K562 (cell line): ENCODE data around the gene C16orf92.

Experiments used
- CBX3 ChIP-seq, 2 experiments: IDR thresholded peaks; 1 replicate in 1 of 2; 2 replicates in 1 of 2; pipeline ENCODE4 v1.6.1; 2012; ENCODE audit warnings: inconsistent platforms in 2 of 2, low read length in 2 of 2, borderline replicate concordance in 1 of 2, control low read depth in 1 of 2
- CBX5 ChIP-seq: IDR thresholded peaks from 2 replicates; pipeline ENCODE4 v1.6.1; 2014; ENCODE audit warnings: low read depth, borderline replicate concordance
- EZH2 ChIP-seq: IDR thresholded peaks from 2 replicates; pipeline ENCODE4 v1.6.1; 2012; ENCODE audit warnings: low read depth, mild to moderate bottlenecking, inconsistent platforms, low read length, borderline replicate concordance
- JUND ChIP-seq, 2 experiments: IDR thresholded peaks; 2 replicates in 1 of 2; 3 replicates in 1 of 2; pipeline ENCODE4 v1.6.1; 2011; ENCODE audit warnings: borderline replicate concordance in 2 of 2, low read depth in 2 of 2, low read length in 2 of 2, improper control_type of control experiment in 1 of 2, missing biosample characterization in 1 of 2, missing genetic modification characterization in 1 of 2, missing genetic modification reagents in 1 of 2
- POLR2A ChIP-seq: fragments of 450-650 bp; conservative IDR thresholded peaks from 2 replicates; pipeline ENCODE4 v1.6.1; 2016
- POLR2AphosphoS5 ChIP-seq: IDR thresholded peaks from 2 replicates; pipeline ENCODE4 v1.6.1; 2011; ENCODE audit warnings: mild to moderate bottlenecking, low read depth, low read length, moderate library complexity; ENCODE audit not compliant: control insufficient read depth, insufficient read depth
- SNIP1 ChIP-seq: fragments of 450-650 bp; IDR thresholded peaks from 2 replicates; pipeline ENCODE4 v1.7.1; 2017; ENCODE audit warnings: low read depth, mild to moderate bottlenecking
- TAL1 ChIP-seq: fragments of 450-650 bp; IDR thresholded peaks from 2 replicates; pipeline ENCODE4 v1.6.1; 2016; ENCODE audit warnings: mild to moderate bottlenecking
- ZBTB1 ChIP-seq: sonication (generic); formaldehyde crosslinking; IDR thresholded peaks from 2 replicates; pipeline ENCODE4 v1.8.1; 2023; ENCODE audit warnings: missing genetic modification reagents, low read depth, mild to moderate bottlenecking, borderline replicate concordance
- TF ChIP-seq, protein P1 (sequence below): sonication (generic); formaldehyde crosslinking; IDR thresholded peaks from 2 replicates; pipeline ENCODE4 v1.8.0; 2022; ENCODE audit warnings: mild to moderate bottlenecking, missing genetic modification reagents
- TF ChIP-seq, protein P2 (sequence below), 3 experiments: IDR thresholded peaks in 2 of 3; conservative IDR thresholded peaks in 1 of 3; 2 replicates each; pipeline ENCODE4 v1.5.1; 2011 to 2012; ENCODE audit warnings: low read length in 3 of 3, mild to moderate bottlenecking in 3 of 3, control low read depth in 2 of 3, improper control_type of control experiment in 1 of 3, inconsistent platforms in 1 of 3, low read depth in 1 of 3, mixed read lengths in 1 of 3, moderate library complexity in 1 of 3; ENCODE audit not compliant: insufficient read depth in 2 of 3

DNA sequence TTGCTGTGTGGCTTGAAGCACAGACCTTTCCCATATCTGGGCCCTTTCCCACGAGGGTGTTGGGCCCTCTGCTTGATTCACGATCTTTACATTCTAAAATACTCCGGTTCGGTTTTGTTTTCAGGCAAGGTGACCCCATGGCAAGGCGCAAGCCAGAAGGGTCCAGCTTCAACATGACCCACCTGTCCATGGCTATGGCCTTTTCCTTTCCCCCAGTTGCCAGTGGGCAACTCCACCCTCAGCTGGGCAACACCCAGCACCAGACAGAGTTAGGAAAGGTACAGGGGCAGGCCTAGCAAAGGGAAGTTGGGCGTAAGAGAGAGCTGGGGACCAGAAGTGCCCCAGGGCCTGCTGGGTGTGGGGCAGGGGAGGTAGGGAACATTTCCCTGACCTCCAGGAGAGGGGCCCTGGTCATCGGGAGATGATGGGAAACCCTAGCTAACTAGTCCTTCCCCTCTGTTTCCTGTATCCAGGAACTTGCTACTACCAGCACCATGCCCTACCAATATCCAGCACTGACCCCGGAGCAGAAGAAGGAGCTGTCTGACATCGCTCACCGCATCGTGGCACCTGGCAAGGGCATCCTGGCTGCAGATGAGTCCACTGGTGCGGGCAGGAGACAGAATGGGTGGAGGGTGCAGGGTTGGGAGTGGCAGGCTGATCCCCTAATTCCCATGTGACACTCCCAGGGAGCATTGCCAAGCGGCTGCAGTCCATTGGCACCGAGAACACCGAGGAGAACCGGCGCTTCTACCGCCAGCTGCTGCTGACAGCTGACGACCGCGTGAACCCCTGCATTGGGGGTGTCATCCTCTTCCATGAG lies 44.0 kb downstream of the C16orf92 start:
- TF ChIP-seq JUND (IDR thresholded peaks at IDR 0.05; ENCODE audit: borderline replicate concordance, low read depth, low read length), result no peak
- TF ChIP-seq JUND (tag; IDR thresholded peaks at IDR 0.05; ENCODE audit: borderline replicate concordance, low read depth, low read length), result no peak
- TF ChIP-seq POLR2A, result no peak; the same call in 1 of the 2 replicates
- TF ChIP-seq SNIP1, result no peak
- TF ChIP-seq EZH2, result no peak
- TF ChIP-seq CBX5, result no peak
- TF ChIP-seq, protein P1, sequence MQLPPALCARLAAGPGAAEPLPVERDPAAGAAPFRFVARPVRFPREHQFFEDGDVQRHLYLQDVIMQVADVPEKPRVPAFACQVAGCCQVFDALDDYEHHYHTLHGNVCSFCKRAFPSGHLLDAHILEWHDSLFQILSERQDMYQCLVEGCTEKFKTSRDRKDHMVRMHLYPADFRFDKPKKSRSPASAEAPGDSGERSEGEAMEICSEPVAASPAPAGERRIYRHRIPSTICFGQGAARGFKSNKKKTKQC (CRISPR knock-in tag), result no peak
- TF ChIP-seq, protein P2, sequence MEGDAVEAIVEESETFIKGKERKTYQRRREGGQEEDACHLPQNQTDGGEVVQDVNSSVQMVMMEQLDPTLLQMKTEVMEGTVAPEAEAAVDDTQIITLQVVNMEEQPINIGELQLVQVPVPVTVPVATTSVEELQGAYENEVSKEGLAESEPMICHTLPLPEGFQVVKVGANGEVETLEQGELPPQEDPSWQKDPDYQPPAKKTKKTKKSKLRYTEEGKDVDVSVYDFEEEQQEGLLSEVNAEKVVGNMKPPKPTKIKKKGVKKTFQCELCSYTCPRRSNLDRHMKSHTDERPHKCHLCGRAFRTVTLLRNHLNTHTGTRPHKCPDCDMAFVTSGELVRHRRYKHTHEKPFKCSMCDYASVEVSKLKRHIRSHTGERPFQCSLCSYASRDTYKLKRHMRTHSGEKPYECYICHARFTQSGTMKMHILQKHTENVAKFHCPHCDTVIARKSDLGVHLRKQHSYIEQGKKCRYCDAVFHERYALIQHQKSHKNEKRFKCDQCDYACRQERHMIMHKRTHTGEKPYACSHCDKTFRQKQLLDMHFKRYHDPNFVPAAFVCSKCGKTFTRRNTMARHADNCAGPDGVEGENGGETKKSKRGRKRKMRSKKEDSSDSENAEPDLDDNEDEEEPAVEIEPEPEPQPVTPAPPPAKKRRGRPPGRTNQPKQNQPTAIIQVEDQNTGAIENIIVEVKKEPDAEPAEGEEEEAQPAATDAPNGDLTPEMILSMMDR (IDR thresholded peaks at IDR 0.05 in 2 of 3, conservative IDR thresholded peaks at IDR 0.05 in 1 of 3; ENCODE audit: insufficient read depth in 2 of 3, low read depth in 1 of 3, low read length in 3 of 3), result no peak
- TF ChIP-seq CBX3 (IDR thresholded peaks at IDR 0.05; ENCODE audit: borderline replicate concordance in 1 of 2, low read length in 2 of 2), result no peak
- no peak for TF ChIP-seq TAL1
- peak; percentile 5; the same call in 1 of the 2 replicates for TF ChIP-seq POLR2AphosphoS5
- TF ChIP-seq ZBTB1 (CRISPR knock-in tag), result no peak
